Activated naive CD4-positive, alpha-beta T cell treated with anti-CD3 and anti-CD28 coated beads, Interleukin-2, amount 10 ng/mL, durations not matched to agents 7 days and 5 days (primary cell): ENCODE results near the gene NOX4.

ENCODE experiments used
- CTCF ChIA-PET: fragments of 350-600 bp; sonication (Branson Sonifier 250); formaldehyde crosslinking; loops from one replicate; lab custom pipeline; 2021; ENCODE audit warnings: antibody characterized with exemption; lab: Charles Lee
- DNase-seq: peaks from one replicate; pipeline ENCODE4 v3.0.0-alpha.2; 2020
- H3K27ac Mint-ChIP-seq: one replicate; pipeline ENCODE4 v1.8.0; 2021; ENCODE audit warnings: mild to moderate bottlenecking, moderate library complexity, mixed read lengths
- H3K27me3 Mint-ChIP-seq: one replicate; pipeline ENCODE4 v1.8.0; 2021; ENCODE audit warnings: mild to moderate bottlenecking, mixed read lengths
- H3K36me3 Mint-ChIP-seq: one replicate; pipeline ENCODE4 v1.8.0; 2021; ENCODE audit warnings: mixed read lengths
- H3K4me1 Mint-ChIP-seq: one replicate; pipeline ENCODE4 v1.8.0; 2021; ENCODE audit warnings: mixed read lengths
- H3K4me3 Mint-ChIP-seq: one replicate; pipeline ENCODE4 v1.8.0; 2021; ENCODE audit warnings: mild to moderate bottlenecking, moderate library complexity, mixed read lengths
- H3K9me3 Mint-ChIP-seq: one replicate; pipeline ENCODE4 v1.8.0; 2021; ENCODE audit warnings: mixed read lengths

NOX4 gene

DNA sequence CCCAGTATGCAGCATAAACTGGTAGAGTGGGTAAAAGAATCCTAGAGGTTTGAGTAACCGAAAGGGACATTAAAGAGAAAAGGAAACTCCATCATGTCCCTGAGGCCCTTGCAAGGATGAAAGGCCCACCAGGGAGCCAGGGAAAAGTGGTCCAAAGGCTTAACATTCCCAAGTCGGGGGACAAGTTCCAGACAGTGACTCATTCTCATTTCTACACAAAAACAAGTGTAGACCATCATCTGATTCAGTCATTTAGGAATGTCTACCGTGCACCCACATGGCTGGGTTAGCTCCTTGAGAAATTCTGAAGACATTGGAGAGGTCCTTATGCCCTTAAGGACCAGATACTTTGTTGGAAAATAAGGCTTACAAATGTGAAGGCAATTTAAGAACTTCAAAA, 4.8 kb upstream of the NOX4 start:
- Mint-ChIP-seq H3K4me1 (no peaks in the 10 kb centered on the region), H3K27ac (no peak overlapping the region), H3K4me3 (no peak overlapping the region), H3K27me3 (peaks cover 19% of the 10 kb centered on the region), H3K36me3 (no peaks in the 10 kb centered on the region), H3K9me3 (no peaks in the 10 kb centered on the region)
- CTCF ChIA-PET, result no interaction called here
- DNase-seq, result no peak

DNA sequence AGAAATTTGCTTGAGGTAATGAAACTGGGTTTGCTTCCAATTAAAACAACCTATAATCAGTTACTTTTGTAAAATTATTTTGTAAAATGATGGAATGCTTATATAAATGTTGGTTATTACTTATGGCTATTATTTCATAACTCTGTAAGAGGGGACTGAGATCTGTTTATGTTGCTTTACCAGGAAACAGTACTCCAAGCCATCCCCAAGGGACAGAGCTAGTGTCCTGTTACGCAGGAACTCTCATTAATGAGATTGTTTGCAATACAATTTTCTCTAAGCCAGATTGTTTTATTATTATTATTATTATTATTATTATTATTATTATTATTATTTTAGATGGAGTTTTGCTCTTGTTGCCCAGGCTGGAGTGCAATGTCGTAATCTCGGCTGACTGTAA, 2.3 kb upstream of the NOX4 start:
- no peak overlapping the region for H3K4me3 Mint-ChIP-seq
- no peaks in the 10 kb centered on the region for H3K4me1 Mint-ChIP-seq
- CTCF ChIA-PET, result no interaction called here
- no peak for DNase-seq
- H3K9me3 Mint-ChIP-seq, result no peaks in the 10 kb centered on the region
- peaks cover 29% of the 10 kb centered on the region for H3K27me3 Mint-ChIP-seq
- no peaks in the 10 kb centered on the region for H3K36me3 Mint-ChIP-seq
- H3K27ac Mint-ChIP-seq, result no peak overlapping the region

DNA sequence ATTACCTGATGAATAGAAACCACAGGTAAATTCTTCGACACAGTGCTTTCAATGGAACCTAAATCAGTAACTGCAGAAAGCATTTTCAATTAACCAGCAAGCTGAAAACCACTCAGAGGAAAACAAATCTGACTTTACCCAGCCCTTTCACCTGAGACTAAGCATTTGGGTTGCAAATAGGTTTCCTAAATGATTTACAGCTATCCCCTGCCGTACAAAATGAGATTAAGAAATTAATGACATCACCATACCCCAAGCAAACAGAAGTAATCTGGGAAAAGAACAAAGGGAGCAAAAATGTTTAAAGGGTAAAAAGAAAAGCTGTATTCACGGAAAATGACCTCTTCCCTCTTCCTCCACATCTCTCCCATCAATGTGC, 584 bp downstream of the NOX4 start:
- H3K9me3 Mint-ChIP-seq, result no peaks in the 10 kb centered on the region
- no peaks in the 10 kb centered on the region for H3K36me3 Mint-ChIP-seq
- CTCF ChIA-PET, result no interaction called here
- peaks cover 29% of the 10 kb centered on the region for H3K27me3 Mint-ChIP-seq
- H3K4me3 Mint-ChIP-seq, result no peak overlapping the region
- DNase-seq, result no peak
- H3K27ac Mint-ChIP-seq, result no peak overlapping the region
- H3K4me1 Mint-ChIP-seq, result no peaks in the 10 kb centered on the region

DNA sequence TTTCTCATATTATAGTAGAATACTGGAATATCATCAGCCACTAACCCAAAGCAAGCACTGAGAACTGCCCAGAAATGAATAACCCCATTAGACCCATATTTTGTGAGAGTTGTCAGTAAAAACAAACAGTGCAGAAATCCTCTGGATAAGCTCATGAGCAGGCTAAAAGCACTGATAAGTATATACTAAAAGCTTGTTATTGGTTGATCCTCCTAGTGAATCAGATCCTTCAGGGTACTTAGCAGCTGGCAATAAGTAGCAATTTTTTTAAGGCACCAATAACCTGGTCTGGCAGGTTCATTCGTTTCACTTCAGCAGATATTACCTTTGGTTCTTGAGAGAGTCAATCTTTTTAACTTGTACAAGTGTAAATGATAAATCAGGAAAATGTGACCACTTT, 1.2 kb downstream of the NOX4 start:
- H3K4me3 Mint-ChIP-seq, result no peak overlapping the region
- CTCF ChIA-PET, result no interaction called here
- no peaks in the 10 kb centered on the region for H3K36me3 Mint-ChIP-seq
- no peak for DNase-seq
- no peak overlapping the region for H3K27ac Mint-ChIP-seq
- H3K9me3 Mint-ChIP-seq, result no peaks in the 10 kb centered on the region
- peaks cover 29% of the 10 kb centered on the region for H3K27me3 Mint-ChIP-seq
- H3K4me1 Mint-ChIP-seq, result no peaks in the 10 kb centered on the region

DNA sequence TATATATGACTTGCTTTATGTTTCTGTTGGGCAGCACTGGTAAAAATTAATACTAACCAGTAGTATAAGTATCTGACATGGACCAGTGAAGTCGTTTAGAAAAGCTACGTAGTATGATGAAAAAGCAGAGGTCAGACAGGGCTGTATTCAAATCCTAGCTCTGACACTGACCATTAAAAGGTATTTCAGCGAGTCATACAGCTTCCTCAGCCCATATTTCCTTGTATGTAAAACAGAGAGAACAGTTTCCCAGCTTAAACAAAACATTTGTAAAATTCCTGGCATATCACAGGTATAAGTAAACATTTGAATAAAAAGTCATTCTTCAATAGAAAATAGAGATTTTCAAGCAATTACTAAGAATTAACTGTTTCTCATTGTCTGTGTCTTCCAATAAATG, 4.2 kb downstream of the NOX4 start:
- Mint-ChIP-seq H3K36me3 (no peaks in the 10 kb centered on the region), H3K9me3 (no peaks in the 10 kb centered on the region), H3K27ac (no peak overlapping the region), H3K27me3 (peaks cover 20% of the 10 kb centered on the region), H3K4me1 (no peaks in the 10 kb centered on the region), H3K4me3 (no peak overlapping the region)
- CTCF ChIA-PET, result no interaction called here
- DNase-seq, result no peak

DNA sequence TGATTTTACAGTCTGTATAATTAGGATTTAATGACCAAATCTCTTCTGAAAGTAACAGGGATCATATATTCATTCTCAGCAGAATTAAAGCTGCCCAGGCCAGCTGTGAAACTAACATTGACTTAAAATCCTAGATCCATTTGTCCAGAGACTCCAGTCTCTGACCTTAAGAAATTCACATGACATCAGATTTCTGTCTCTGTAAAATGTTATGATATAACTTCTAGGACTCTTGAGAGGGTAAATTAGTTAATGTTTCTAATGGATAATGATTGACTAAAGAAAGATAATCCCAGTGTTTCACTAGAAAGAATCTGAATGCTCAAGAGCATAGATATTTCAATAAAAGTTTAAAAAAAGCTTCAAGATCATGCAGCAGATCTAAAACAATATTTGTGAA, 6.3 kb downstream of the NOX4 start:
- Mint-ChIP-seq H3K4me3 (no peak overlapping the region), H3K36me3 (no peaks in the 10 kb centered on the region), H3K27ac (no peak overlapping the region), H3K27me3 (no peaks in the 10 kb centered on the region), H3K4me1 (no peaks in the 10 kb centered on the region), H3K9me3 (no peaks in the 10 kb centered on the region)
- no peak for DNase-seq
- CTCF ChIA-PET, result no interaction called here

DNA sequence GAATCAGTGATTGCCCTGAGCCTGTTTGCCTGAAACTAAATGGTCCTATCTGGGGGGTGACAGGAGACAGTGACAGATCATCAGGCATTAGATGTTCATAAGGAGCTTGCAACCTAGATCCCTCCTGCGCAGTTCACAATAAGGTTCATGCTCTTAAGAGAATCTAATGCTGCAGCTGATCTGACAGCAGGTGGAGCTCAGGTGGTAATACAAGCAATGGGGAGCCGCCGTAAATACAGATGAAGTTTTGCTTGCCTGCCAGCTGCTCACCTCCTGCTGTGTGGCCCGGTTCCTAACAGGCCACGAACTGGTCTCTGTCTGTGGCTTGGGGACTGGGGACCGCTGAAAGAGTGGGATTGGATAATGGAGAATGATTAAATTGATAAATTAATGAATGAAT, 14.0 kb downstream of the NOX4 start:
- no peak overlapping the region for H3K4me3 Mint-ChIP-seq
- no peaks in the 10 kb centered on the region for H3K27me3 Mint-ChIP-seq
- no peak overlapping the region for H3K27ac Mint-ChIP-seq
- no peaks in the 10 kb centered on the region for H3K4me1 Mint-ChIP-seq
- no peak for DNase-seq
- H3K36me3 Mint-ChIP-seq, result no peaks in the 10 kb centered on the region
- H3K9me3 Mint-ChIP-seq, result no peaks in the 10 kb centered on the region
- CTCF ChIA-PET, result no interaction called here

DNA sequence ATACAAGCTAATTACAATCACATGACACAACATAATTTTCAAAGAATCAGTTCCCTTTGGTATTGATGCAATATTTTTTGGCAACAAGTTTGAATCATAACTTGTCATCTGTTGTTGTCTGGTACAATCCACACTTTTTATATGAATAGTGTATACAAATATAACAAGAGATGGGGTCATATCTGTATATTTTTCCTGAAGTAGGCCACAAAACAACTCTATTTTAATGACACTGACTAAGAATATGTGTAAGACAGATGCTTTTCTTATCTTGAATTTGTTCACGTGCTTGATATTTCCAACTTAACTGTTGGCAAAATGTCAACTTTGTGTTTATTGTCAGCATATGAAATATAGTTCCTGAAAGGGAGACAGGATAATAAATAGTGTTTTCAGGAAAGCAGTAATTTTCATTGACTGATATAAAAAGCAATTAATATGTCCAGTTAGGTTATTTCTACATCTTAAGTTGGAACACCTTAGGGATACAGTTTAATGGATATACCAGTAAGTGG, 27.9 kb downstream of the NOX4 start:
- no peak for DNase-seq
- H3K27ac Mint-ChIP-seq, result no peak overlapping the region
- CTCF ChIA-PET, result no interaction called here
- no peaks in the 10 kb centered on the region for H3K27me3 Mint-ChIP-seq
- H3K9me3 Mint-ChIP-seq, result no peaks in the 10 kb centered on the region
- H3K4me3 Mint-ChIP-seq, result no peak overlapping the region
- no peaks in the 10 kb centered on the region for H3K4me1 Mint-ChIP-seq
- H3K36me3 Mint-ChIP-seq, result no peaks in the 10 kb centered on the region

DNA sequence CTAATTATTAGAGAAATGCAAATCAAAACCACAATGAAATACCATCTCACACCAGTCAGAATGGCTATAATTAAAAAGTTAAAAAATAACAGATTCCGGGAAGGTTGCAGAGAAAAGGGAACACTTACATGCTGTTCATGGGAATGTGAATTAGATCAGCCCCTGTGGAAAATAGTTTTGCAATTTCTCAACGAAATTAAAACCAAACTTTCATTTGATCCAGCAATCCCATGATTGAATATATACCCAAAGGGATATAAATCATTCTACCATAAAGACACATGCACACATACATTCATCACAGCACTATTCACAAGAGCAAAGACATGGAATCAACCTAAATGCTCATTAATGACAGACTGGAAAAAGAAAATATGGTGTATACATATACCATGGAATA, 32.5 kb downstream of the NOX4 start:
- H3K27ac Mint-ChIP-seq, result no peak overlapping the region
- H3K27me3 Mint-ChIP-seq, result no peaks in the 10 kb centered on the region
- no peak overlapping the region for H3K4me3 Mint-ChIP-seq
- H3K9me3 Mint-ChIP-seq, result peaks cover 2% of the 10 kb centered on the region
- no peak for DNase-seq
- CTCF ChIA-PET, result no interaction called here
- no peaks in the 10 kb centered on the region for H3K36me3 Mint-ChIP-seq
- no peaks in the 10 kb centered on the region for H3K4me1 Mint-ChIP-seq

DNA sequence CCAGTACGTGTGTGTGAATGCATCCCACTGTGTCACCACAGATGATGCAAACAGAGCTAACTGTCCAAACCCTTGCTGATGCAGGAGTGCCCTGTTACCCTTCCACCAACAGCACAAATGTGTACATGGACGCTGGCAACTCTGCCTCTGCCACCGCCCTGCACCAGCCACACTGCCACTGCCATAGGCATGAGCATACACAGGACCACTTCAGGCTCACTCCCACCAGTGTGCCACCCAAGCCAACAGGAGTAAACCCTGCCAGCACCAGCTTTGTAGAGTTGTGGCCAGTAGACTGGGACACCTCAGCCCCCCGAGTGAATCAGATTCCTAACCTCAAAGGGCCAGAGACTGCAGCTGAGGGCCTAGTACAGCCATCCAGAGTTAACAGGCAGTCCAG, 34.0 kb downstream of the NOX4 start:
- H3K4me3 Mint-ChIP-seq, result no peak overlapping the region
- no peak for DNase-seq
- H3K4me1 Mint-ChIP-seq, result no peaks in the 10 kb centered on the region
- peaks cover 2% of the 10 kb centered on the region for H3K9me3 Mint-ChIP-seq
- H3K27ac Mint-ChIP-seq, result no peak overlapping the region
- CTCF ChIA-PET, result no interaction called here
- no peaks in the 10 kb centered on the region for H3K36me3 Mint-ChIP-seq
- no peaks in the 10 kb centered on the region for H3K27me3 Mint-ChIP-seq

DNA sequence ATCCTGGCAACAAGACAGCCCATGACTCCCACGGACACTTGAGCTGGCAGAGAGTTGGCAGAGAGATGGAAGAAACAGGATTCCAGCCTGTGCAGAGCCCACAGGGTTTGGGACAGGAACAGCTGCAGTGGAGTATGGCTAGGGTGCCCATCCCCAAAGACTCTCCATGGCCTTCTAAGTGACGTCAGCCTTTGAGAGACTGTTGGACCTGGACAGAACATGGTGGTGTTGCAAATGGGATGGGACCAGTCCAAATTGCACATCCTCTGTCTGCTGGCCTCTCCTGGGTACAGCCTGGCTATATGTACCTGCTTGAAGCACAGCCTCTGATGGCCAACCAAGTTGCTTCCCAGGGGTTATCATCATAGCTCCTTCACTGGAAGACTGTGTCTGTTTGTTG, 34.5 kb downstream of the NOX4 start:
- CTCF ChIA-PET, result no interaction called here
- H3K9me3 Mint-ChIP-seq, result peaks cover 2% of the 10 kb centered on the region

DNA sequence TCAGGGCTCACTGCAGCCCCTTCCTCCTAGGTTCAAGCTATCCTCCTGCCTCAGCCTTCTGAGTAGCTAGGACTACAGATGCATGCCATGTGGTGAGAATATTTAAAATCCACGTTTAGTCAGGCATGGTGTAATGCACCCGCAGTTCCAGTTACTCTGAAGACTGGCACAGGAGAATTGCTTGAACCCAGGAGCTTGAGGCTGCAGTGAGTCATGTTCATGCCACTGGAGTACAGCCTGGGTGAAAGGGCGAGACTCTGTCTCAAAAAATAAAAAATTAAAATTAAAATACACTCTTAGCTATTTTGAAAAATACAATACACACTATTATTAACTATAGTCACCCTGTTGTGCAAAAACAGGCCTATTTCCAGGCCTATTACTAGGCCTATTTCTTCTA, 38.4 kb downstream of the NOX4 start:
- H3K27me3 Mint-ChIP-seq, result no peaks in the 10 kb centered on the region
- DNase-seq, result no peak
- H3K9me3 Mint-ChIP-seq, result peaks cover 2% of the 10 kb centered on the region
- H3K4me1 Mint-ChIP-seq, result no peaks in the 10 kb centered on the region
- CTCF ChIA-PET, result no interaction called here
- H3K27ac Mint-ChIP-seq, result no peak overlapping the region
- no peak overlapping the region for H3K4me3 Mint-ChIP-seq
- no peaks in the 10 kb centered on the region for H3K36me3 Mint-ChIP-seq

More for the DNA sequence above, 34.5 kb downstream of the NOX4 start:
- DNase-seq, result no peak
- no peaks in the 10 kb centered on the region for H3K36me3 Mint-ChIP-seq
- no peaks in the 10 kb centered on the region for H3K27me3 Mint-ChIP-seq
- H3K4me1 Mint-ChIP-seq, result no peaks in the 10 kb centered on the region
- no peak overlapping the region for H3K4me3 Mint-ChIP-seq
- H3K27ac Mint-ChIP-seq, result no peak overlapping the region

DNA sequence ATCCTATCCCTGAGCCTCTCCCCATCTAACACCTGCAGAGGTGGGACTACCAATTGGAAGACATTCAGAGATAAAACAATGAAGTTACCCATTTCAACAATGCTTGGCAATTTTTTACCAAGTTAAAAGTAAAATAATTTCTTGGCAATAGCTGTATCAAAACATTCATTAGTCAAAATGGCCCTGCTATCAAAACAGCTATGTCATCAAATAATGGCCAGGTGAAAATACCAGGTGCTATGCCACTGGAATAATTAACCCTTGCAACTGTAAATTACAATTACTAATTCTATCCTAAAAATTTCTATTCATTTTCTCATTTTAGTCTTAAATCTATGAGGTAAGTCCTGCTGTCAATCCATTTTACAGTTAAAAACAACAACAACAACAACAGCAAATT, 43.3 kb downstream of the NOX4 start:
- CTCF ChIA-PET, result no interaction called here
- no peak overlapping the region for H3K4me3 Mint-ChIP-seq

DNA sequence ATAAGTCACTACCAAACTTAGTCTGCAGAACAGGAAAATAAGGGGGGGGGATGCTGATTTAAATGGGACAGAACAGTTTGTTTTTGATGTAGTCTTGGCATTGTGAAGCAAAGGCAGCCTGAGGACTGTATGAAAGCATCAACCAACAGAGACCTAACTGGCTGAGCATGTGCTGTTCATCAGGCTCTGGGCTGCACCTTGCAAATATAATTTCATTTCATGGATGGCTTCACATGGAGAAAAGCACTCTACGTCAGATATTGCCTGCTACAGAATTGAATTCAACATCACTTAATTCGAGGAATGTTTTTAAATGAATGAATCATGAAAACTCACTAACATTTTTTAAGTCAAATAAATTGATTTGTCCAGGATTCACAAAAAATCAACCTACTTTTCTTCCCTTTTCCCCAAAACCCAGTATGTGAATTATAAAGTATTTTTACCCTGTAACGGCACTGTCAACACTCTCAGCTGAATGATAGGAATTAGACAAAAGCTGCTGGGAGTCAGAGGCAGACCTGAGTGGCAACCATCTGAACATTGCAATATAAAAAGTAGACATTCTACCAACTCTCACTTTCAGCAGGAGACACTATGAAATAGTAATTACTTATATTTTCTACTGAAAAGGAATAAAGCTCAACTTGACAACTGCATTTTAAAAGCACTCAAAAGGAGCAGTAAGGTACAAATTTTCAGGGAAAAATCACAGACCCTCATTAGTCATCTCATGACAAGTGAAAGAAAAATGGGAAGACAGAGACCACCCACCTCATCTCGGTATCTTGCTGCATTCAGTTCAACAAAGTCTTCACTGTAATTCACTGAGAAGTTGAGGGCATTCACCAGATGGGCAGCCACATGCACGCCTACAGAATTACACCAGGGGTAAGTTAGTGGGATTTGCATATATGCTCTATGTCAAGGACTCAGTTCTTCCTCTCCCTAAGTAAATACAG, 47.5 kb downstream of the NOX4 start:
- CTCF ChIA-PET, result no interaction called here
- DNase-seq, result no peak
- Mint-ChIP-seq H3K36me3 (no peaks in the 10 kb centered on the region), H3K4me3 (no peak overlapping the region), H3K9me3 (no peaks in the 10 kb centered on the region), H3K27me3 (no peaks in the 10 kb centered on the region), H3K27ac (no peak overlapping the region), H3K4me1 (no peaks in the 10 kb centered on the region)

More for the DNA sequence above, 43.3 kb downstream of the NOX4 start:
- Mint-ChIP-seq H3K36me3 (no peaks in the 10 kb centered on the region), H3K27ac (no peak overlapping the region), H3K4me1 (no peaks in the 10 kb centered on the region), H3K27me3 (no peaks in the 10 kb centered on the region), H3K9me3 (no peaks in the 10 kb centered on the region)
- DNase-seq, result no peak

DNA sequence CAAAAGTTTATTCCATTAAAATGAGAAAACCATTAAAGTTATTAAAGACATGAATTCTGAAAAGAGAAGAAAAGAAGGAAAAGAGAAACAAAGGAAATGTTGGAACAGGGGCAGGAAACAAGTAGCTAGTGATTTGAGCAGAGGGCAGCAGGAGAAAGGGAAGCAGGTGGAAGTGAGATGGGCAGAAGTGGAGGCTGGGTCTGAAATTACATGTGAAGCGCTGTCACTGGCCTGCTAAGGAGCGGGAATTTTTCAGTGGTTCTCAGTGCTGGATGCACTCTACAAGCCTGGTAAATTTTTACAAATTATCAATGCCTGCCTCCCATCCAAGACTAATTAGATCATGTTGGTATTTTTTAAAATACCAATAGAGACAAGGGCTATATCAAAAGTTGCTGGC, 48.4 kb downstream of the NOX4 start:
- Mint-ChIP-seq H3K27ac (no peak overlapping the region), H3K4me3 (no peak overlapping the region), H3K36me3 (no peaks in the 10 kb centered on the region), H3K27me3 (no peaks in the 10 kb centered on the region), H3K4me1 (no peaks in the 10 kb centered on the region), H3K9me3 (no peaks in the 10 kb centered on the region)
- DNase-seq, result no peak
- CTCF ChIA-PET, result no interaction called here
